HG02623 (cell line): Measurements from ENCODE around the gene TP53RK.
"Not testable (repeated sequence)": the region's sequence is repeated elsewhere in the genome, so short reads cannot be mapped to it uniquely, and the experiment has no call there.

ENCODE experiments used
- ATAC-seq: cut with Tn5 transposase; IDR thresholded peaks from one replicate; pipeline ENCODE4 v1.9.1; 2021; ENCODE audit warnings: moderate library complexity; ENCODE audit not compliant: unreplicated experiment

TP53RK gene

DNA sequence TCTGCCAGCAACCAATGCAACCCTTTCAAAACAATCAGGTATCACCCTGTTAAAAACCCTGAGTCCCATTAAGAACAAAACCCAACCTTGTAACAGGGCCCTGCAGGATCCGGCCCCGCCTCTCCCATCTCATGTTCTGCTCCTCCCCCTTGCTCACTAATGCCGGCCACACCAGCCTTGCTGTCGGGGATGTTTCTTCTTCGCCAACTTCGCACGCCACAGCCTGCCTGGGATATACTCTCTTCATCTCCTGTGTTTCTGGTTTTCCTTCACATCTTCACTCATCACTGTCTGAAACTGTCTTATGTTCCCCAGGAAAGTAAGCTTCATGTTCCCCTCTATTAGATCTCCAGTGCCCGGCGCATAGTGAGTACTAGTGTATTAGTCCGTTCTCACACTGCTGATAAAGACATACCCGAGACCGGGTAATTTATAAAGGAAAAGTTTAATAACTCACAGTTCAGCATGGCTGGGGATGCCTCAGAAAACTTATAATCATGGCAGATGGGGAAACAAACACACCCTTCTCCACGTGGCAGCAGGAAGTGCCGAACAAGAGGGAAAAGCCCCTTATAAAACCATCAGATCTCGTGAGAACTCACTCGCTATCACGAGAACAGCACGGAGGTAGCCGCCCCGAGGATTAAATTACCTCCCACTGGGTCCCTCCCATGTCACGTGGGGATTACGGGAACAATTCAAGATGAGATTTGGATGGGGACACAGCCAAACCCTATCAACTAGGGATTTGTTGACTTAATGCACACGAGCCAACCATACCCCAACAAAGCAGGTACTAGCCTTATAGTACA lies 5.1 kb downstream of the TP53RK start:
- no peak for ATAC-seq

DNA sequence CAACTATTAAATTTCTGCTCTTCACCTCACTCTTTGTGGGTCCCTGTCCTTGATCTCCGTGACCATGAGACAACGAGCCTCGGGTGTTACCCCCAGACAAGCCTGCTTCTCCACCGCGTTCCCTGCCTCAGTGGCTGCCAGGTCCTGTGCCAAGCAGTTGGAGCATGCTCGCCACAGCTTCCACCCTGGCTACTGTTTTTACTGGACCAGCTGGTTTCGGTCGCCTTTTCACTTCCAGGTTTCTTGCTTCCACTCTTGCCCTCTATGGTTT lies 5.6 kb downstream of the TP53RK start:
- ATAC-seq, result no peak

DNA sequence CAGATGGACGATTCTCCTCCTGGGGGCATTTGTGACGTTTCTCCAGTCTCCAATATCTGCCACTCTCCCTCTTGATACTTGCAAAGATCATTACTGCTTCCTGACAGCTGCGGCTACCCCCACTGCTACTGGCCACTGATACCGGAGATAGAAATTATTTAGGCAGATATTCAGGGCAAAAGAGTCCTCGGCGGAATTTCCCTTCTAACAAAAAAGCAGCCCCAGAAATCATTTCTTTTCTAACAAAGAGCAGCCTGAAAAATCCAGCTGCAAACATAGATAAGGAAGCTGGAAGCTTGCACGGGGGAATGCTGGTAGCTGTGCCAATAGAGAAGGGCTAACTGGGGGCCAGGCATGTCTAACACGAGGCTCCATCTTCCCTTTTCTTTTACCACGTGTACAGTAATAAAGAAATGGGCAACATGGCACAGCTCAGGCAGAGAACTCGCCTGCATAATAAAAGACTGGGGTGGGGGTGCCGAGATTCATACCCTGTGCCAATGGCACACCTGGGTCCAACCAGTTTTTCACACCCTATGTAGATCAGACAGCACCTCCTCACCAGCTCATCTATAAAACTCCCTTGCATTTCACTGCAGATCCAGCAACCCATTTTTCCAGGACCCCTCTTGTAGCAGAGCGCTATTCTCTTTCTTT lies 6.1 kb downstream of the TP53RK start:
- ATAC-seq, result no peak

DNA sequence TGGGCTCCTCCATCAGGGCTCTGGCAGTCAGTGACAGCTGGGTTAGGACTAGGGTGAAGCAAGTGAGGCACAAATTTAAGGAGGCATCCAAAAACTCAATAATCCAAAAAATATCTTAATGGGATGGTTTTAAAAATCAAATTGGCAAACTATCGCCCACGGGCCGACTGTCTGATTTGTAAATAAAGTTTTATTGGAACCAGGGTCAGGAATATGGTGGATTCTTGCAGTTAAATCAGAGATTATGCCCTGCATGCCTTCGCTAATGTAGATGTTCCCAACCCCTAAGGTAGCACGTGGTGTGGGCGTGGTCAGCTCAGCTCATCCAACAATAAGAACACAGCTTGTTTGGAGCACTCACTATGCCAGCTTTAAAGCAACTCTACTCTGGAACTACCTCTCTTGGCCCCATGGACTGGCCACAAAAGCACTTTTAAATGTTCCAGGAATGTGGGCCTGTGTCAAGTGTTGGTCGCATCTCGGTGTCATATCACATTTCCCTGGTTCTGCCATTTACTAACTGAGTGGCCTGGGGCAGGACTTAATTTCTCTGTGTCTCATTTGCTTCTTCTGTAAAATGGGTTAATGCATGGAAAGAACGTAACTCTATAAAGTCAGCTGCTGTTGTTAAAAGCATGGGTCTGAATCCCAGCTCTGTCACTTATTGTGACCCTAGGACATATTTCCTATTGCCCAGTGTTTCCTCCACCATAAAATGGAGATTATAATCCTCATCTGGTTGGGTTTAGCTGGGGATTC lies 7.0 kb downstream of the TP53RK start:
- ATAC-seq, result no peak

DNA sequence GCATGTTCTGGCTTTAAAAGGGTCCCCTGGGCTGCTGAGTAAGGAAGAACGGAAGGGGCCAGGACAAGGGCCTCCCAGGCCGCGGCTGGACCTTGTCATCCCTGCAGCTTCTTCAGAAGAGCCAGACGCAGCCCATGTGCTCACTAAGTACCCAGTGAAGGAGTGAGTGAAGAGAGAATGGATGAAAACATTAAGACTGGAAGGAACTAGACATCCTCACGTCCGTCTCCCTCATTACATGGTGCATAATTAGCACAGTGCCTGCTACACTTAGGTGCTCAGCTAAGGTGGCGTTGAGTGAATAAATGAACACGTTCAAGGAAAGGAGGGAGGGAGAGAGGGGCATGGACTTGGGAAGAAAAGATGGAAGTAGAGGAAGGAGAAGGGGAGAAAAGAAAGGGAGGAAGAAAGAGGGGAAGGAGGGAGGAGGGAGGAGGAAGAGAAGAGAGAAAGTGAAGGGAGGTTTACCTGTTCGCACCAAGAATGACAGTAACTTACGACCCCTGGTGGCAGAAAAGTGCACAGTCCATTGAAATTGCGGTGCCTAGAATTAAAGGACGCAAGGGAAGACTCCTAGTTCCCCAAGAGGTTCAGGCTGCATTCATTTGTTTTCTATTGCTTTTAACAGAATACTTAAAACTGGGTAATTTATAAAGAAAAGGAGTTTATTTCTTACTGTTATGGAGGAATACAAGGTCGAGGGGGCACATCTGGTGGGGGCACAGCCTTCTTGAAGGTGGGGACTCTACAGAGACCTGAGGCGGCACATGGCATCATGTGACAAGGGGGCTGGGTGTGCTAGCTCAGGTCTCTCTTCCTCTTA lies 8.0 kb downstream of the TP53RK start:
- ATAC-seq, result no peak

DNA sequence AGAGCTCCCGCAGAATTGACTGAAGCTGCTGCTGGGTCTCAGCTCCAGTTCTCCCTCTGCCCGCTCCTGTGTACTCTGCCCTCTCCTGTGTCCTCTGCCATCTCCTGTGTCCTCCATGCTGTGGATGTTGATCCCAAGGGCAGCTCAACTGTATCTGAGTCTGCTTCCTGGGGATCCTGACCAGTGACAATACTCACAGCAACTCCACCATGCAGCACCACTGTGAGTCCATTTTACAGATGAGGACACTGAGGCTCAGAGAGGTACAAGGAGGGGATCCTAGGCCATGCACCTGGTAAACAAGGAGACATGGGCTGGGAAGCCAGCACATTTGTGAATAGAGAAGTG lies 8.6 kb downstream of the TP53RK start:
- ATAC-seq, result no peak

DNA sequence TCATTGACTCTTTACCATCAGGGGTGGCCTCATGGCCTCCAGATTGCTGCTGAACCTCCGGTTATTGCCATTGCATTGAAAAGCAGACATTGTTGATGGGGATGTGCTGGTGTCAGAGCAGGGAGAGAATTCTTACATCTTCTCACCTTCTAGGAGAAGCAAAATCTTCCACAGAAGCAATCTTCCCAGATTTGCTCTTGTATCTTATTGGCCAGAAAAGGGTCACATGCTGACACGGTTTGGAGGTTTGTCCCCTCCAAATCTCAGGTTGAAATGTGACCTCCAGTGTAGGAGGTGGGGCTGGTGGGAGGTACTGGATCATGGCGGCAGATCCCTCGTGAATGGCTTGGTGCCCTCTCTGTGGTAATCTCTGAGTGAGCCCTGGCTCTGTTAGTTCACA lies 10.7 kb downstream of the TP53RK start:
- no peak for ATAC-seq

DNA sequence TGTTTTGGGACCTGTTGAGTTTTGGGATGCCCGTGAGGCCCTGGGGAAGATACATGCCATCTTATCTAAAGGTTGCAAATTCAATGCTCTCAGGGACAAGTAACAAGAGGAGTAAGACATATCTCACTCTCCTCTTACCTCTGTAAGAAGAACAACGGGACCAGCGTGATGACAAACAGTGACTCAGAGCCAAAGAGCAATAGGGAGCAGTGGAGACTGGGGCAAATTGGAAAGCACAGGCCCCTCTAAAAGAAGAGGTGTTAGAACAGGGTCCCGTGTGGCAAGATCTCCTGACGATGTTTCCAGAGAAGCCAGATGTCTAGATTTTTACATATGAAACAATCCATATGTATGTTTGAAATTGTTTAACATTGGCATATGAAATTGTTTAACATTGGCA lies 11.6 kb downstream of the TP53RK start:
- no peak for ATAC-seq

DNA sequence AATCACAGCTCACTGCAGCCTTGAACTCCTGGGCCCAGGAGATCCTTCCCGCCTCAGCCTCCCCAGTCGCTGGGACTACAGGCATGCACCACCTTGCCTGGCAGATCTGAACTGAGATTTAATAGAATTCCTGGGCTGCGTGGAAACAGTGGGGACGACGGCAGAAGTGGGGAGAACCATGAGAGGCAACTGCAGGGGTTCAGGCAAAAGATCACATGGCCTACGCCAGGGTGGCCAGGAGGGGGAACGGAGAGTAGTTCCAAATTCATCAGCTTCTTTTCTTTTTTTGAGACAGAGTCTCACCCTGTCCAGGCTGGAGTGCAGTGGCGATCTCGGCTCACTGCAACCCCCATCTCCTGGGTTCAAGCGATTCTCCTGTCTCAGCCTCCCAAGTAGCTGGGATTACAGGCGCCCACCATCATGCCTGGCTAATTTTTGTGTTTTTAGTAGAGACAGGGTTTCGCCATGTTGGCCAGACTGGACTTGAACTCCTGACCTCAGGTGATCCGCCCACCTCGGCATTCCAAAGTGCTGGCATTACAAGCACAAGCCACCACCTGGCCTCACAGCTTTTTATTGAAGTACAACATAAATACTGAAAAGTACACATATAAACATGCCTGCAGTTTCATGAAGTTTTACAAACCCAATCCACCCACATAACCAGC lies 12.5 kb downstream of the TP53RK start:
- ATAC-seq, result not testable (repeated sequence)

DNA sequence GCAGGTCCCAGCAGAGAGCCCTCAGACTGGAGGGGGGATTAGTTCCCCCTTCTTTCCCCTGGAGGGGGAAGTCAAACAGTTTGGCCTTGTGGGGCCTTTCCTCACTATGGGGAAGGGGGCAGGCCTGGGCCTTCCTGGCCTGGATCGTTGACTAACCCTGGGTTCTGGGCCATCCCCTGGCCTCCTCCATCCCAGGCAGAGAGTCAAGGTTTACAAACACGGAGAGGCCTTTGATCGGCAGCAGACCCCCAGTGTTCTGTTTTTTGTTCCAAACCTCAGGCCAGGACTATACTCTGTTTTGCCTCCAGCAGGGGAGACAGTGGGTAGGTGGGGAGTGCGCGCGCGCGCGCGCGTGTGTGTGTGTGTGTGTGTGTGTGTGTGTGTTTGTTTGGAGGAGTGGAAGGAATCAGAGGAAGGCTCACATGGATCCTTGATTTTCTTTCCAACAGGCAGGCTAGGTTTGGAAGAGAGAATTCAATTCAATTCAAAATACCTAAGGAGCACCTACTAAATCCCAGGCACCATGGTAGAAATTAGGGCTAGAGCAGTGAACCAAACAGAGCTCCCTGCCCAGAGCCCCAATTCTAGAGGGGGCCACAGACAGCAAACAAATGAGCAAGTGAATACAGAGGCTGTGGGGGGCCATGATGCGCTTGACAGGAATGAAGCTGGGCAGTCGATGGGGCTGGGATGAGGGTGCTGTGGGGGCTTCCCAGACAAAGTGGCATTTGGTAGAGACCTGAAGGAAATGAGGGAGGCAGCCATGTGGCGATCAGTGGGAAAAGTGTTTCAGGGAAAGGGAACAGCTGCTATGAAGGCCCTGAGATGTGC lies 14.8 kb downstream of the TP53RK start:
- no peak for ATAC-seq

DNA sequence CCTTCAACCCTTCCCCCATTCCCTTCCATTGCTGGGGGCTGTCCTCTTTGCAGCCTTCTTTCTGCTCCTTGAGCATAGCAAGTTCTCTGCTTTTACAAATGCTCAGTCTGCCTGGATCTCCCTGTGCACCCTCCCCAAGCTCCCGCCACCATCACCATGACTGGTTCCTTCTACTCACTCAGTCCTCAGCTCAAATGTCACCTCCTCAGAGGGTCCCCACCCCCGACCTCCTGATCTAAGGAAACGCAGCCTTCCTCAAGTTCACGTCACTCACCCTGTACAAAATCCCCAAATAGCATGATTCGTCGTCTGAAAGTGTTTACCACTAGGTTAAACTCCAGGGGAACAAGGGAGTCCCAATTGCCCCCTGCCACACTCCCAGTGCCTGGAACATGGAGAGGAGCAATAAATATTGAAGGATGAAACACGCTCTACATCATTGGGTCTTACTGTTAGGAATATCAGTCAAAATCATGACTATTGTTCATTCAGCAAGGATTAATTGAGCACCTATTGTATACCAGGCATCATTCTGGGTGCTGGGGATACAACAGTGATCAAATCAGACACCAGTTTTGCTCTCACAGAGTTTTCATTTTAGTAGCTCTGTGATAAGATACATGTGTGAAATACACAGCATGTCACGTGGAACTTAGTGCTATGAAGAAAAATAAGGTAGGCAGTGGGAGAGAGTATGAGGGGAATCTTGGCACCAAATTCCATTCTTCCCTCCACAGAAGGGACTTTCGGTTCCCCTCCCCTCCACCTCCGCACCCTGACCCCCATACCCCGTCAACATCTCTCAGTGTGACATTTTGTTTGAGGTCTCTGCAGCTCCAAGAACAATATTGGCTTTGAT lies 15.6 kb downstream of the TP53RK start:
- ATAC-seq, result no peak

DNA sequence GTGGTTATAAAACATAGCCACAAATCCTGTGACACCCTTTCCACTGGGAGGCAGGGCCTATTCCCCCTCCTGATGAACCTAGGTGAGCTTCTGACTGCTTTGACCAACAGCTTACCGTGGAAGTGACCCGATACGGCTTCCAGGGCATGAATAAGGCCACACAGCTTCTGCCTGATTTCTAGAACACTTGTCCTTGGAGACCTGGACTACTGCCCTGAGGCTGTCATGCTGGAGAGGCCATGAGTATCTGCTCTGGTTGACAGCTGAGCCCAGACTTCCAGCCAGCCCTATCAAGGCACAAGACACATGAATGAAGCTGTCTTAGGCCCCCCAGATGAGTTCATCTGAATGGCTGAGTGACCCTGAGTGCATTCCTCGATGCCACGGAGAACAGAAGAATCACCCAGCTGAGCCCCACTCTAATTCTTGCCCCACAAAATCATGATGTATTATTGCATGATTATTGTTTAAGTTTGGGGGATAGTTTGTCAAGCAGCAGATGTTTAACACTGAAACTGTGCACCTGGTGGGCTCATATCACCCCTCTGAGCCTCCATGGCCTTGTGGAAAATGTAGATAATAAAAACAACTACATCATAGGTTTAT lies 16.6 kb downstream of the TP53RK start:
- ATAC-seq, result no peak

DNA sequence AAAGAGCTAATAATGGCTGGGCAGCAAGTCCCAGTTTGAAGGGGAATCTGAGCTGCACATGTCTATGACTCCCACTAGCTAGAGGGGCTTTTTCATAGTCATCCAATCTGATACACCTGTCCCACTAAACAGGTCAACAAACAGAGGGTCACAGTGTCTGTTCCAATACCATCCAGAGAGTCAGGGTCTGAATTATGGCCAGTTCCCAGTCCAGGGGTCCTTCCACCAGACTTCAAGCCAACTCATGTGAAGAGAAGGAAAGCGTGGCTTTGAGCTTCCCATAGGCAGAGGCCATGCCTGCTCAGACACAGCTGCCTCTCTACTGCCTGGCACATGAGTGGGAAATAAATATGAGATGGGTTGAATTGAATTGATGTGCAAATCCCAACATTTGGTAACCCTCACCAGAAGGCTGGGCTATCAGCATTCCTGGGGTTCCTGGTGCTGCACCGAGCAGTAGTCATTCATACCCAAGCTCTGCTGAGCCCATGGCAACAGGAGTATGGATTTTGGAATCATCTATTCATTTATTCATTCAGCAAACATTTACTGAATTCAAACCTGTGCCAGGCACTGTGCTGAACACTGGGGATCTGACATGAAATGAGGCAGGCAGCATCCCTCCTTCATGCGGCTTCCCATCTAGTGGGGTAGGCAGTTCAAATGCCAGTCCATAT lies 17.2 kb downstream of the TP53RK start:
- no peak for ATAC-seq

DNA sequence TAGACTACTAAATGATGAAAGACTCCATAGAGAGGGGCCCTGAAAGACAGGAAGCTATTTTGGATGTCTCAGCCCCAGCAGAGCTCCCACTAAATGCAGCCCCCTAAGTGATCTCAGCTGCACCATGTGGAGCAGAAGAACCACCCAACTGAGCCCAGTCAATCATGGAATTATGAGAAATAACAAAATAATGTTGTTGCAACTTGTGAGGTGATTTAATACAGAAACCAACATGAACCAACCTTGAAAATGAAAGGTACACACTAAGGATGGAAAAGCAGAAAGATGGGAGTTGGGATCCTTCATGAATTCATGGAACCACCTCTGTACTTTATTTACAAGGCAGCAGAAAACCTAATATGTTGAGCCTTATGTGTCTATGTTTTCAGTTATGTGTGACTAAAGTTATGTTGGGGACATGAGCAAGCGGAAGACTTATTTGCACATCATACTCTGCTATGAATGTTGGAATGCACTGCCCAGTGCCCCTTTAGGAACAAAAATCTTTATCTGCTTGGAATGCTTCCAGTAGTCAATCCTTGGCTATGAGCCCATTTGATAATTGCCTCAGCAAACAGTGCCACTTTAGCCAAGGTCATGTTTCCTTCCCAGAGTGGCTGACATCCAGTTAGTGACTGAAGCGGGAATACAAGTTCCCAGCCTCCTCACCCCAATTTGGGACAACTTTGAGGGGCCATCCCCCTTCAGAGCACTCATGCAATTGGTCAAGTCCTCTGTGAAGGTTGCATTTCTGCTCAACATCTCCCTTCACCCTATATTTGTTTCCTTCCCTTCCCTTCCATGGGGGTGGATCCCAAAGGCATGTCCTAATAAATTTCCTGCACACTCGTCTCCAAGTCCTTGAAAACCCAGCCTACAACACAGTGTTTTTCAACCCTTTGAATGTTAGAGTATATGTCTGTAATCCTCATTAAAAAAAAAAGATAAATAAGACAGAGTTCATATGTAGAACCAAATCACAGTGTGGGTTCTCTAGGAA lies 18.4 kb downstream of the TP53RK start:
- no peak for ATAC-seq

DNA sequence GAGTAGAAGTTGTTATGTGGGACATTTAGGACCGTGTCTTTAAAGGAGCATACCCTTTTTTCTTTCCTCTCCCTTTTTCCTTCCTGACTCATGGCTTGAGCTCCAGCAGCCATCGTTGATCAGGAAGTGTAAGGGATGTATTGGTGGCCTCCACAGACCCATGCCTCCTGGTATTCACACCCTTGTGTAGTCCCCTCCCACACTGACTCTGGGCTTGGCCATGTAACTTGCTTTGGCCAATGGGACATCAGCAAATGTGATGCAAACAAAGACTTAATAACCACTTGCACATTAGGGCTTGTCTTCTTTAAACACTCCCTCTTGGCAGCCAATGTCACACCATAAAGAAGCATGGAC lies 19.0 kb downstream of the TP53RK start:
- ATAC-seq, result no peak

DNA sequence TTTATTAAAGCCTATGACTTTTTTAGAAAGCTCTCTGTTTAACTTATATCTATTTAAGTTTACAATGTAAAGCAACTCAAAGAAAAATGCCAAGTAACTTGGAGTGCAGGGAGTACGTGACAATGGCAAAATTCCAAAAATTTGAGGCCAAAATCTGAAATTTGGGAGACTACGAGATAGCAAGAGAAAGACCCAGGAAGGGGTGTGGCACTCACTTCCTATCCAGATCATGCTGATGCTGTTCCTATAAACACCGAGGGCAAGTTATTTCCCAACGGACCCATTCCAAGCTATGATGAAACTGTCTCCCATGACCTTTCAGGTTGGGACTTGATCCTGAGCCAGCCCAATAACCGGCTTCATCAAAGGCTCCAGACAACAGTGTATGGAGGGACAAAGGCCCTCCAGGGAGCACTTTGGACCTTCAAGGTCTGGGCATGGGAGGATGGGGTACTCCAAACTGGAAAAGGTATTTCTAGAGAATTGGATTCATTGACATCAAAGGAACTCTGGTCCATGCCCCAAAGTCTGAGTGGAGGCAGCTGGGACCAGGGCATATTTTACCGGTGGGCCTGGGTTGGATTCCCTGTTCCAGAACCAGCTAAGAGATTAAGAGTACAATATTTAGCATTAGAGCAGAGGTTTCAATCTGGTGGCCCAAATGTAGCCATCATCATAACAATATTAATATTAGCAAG lies 22.3 kb downstream of the TP53RK start:
- ATAC-seq, result no peak
